GM10248 (cell line): Measurements from ENCODE around the gene MTX2.

Experiments
- CTCF ChIA-PET: fragments of 300-600 bp; sonication (Branson Sonifier 250); formaldehyde crosslinking; extraction: SDS; loops from one replicate; lab custom pipeline; 2021; ENCODE audit warnings: antibody characterized with exemption; lab: Yijun Ruan, JAX
- POLR2A ChIA-PET: fragments of 350-650 bp; sonication (Branson Sonifier 250); formaldehyde crosslinking; extraction: SDS; loops from one replicate; lab custom pipeline; 2020; ENCODE audit warnings: antibody characterized with exemption; lab: Yijun Ruan, JAX
- DNase-seq: peaks from one replicate; pipeline ENCODE4 v3.0.0; 2012; ENCODE audit errors: extremely low spot score
- CTCF ChIP-seq: IDR thresholded peaks from 2 replicates; pipeline ENCODE4 v1.5.1; 2012; ENCODE audit warnings: mild to moderate bottlenecking, low read depth; ENCODE audit errors: extremely low read depth, missing control alignments, control extremely low read depth

The MTX2 gene

GRCh38 chr2:176378323-176378722 is 109.1 kb downstream of the MTX2 start:
- ChIA-PET POLR2A (no interaction called here), CTCF (interaction anchor here (1.3 to 1.4 kb wide), 2 partner anchors 10 to 252 kb away, joined by 3 to 4 read pairs; no protein-coding TSS in a partner anchor)
- DNase-seq = no peak
- no peak for TF ChIP-seq CTCF

- POLR2A ChIA-PET = no interaction called here
- TF ChIP-seq CTCF = no peak
- CTCF ChIA-PET = no interaction called here
- DNase-seq = no peak
Observed at GRCh38 chr2:176380341-176380740, 111.1 kb downstream of the MTX2 start.

- no peak for TF ChIP-seq CTCF
- no peak for DNase-seq
- CTCF ChIA-PET = no interaction called here
- POLR2A ChIA-PET = no interaction called here
Observed at GRCh38 chr2:176383100-176383499, 113.9 kb downstream of the MTX2 start.

GRCh38 chr2:176383836-176384442 is 114.7 kb downstream of the MTX2 start:
- CTCF ChIA-PET = no interaction called here
- POLR2A ChIA-PET = no interaction called here
- TF ChIP-seq CTCF = no peak
- no peak for DNase-seq

- ChIA-PET POLR2A (no interaction called here), CTCF (interaction anchor here (1.2 kb wide), 1 partner anchor 429 kb away, joined by 3 read pairs; no protein-coding TSS in a partner anchor)
- DNase-seq = no peak
- no peak for TF ChIP-seq CTCF
Observed at GRCh38 chr2:176385219-176385759, 116.0 kb downstream of the MTX2 start.

GRCh38 chr2:176385838-176386237 is 116.6 kb downstream of the MTX2 start:
- ChIA-PET CTCF (interaction anchor here (1.2 to 1.4 kb wide), 2 partner anchors 267 to 428 kb away, joined by 3 read pairs; no protein-coding TSS in a partner anchor), POLR2A (no interaction called here)
- TF ChIP-seq CTCF = no peak
- no peak for DNase-seq
